HG02981 (cell line): Measurements from ENCODE around the gene NTMT1.

ENCODE experiments used
- ATAC-seq: cut with Tn5 transposase; IDR thresholded peaks from one replicate; pipeline ENCODE4 v1.9.1; 2021; ENCODE audit warnings: mild to moderate bottlenecking, moderate library complexity; ENCODE audit not compliant: unreplicated experiment

NTMT1 gene

DNA sequence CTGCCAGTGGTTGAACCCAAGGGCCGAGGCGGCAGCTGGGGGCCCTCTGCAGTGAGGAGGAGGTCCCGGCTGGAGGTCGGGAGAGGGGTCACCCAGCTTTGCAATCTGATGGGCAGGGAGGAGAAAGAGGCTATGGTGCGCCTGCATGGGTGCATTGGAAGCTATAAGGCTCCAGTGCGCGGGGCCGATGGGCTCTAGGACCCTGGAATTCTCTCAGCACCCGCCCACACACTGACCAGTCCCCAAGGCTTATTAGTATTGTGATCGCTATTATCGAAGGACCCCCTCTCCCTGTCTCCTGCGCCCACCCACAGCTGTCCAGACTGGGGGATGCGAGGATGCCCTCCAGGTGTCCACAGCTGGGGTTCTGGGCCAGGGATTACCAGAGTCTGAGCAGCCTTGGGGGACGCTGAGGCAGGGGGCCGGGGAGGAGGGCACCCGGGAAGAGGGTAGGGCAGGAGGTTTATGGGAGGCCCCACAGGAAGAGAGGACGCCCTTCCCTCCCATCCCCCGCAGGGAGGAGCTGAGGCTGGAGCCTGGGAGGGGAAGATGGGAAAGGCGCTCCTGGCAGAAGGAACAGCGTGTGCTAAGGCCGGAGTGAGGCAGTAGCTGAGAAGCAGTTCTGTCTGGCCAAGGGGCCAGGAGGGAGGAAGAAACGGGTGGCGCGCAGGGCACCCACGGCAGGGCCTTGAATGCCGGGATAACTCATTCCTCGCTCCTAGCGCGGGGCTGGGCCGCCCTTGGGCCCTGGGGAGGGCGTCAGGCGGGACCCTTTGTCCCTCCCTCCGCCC is 29.2 kb upstream of the NTMT1 start:
- no peak for ATAC-seq

DNA sequence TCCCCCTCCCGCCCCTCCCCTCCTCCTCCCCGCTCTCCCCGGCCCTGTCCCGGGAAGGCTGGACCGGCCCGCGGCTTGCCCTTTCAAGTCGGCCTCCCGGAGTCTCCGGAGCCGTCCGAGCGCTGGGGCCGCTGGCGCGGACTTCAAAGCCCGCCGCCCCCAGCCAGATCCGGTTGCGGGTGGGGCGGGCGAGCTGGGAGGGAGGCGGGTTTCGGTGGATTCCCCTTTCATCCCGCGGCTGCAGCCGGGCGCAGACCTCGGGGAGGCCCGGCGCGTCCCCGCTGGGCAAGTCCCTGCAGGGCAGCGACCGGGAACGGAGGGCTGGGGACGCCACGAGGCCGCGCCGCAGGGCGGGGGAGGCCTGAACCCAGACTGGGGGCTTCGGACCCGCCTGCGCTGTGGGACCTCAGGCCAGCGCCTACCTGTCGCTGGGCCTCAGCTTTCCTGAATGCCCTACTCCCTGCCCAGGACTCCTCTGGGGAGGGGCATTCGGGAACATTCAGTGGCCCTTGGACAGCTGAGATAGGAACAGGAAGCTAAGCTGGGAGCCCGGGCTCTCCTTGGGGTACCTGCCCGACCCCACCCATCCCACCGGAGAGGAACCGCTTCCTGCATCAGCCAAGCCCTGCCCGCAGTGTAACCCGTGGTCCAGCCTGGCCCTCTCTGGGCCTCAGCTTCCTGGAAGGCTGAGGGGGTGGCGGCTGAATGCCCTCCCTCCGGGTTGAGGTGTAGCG is 28.4 kb upstream of the NTMT1 start:
- ATAC-seq: no peak

- ATAC-seq: no peak
Measured at GRCh38 chr9:129598089-129598596, 27.8 kb upstream of the NTMT1 start.

DNA sequence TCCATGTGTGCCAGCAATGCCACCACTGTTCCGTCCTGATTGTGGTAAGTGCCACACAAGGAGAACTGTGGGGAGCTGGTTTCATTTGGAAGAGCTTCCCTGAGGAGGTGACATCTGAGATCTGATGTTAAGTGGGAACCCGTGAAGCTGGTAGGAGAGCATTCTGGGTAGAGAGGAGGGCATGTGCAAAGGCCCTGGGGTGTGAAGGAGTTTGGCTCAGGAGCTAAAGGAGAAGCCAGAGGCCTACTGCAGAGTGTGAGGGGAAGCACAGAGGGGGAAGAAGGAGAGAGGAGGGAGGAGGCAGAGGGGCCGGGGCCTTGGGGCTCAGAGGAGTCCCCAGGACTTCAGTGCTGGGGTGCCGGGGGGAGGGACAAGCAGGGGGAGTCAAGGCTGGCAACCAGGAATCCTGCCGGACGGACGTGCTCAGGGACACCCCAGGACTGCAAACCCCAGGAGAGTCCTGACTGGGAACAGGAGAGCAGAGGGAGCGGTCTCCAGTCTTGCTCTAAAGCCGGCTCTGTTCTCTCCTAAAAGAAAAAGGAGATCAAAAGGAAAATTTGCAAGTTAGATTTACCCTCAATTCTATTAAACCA is 24.8 kb upstream of the NTMT1 start:
- no peak for ATAC-seq

- ATAC-seq: no peak
Measured at GRCh38 chr9:129602598-129603415, 23.2 kb upstream of the NTMT1 start.

- ATAC-seq: no peak
Measured at GRCh38 chr9:129604056-129604765, 21.8 kb upstream of the NTMT1 start.

DNA sequence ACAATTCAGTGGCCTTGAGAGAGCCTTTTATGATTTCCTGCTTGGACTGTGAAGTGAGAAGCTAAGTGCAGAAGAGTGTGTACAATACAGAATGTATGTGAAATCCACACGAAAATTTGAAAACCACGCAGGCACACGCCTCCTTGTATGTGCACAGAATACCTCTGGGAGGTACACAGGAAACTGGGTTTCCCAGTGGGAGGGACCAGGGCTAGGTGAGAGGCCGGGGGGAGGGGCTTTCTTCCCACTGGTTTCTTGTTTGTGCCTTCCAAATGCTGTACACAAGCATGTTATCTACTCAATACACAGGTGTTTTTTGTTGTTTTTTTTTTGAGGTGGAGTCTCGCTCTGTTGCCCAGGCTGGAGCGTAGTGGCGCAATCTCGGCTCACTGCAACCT is 21.2 kb upstream of the NTMT1 start:
- ATAC-seq: no peak

DNA sequence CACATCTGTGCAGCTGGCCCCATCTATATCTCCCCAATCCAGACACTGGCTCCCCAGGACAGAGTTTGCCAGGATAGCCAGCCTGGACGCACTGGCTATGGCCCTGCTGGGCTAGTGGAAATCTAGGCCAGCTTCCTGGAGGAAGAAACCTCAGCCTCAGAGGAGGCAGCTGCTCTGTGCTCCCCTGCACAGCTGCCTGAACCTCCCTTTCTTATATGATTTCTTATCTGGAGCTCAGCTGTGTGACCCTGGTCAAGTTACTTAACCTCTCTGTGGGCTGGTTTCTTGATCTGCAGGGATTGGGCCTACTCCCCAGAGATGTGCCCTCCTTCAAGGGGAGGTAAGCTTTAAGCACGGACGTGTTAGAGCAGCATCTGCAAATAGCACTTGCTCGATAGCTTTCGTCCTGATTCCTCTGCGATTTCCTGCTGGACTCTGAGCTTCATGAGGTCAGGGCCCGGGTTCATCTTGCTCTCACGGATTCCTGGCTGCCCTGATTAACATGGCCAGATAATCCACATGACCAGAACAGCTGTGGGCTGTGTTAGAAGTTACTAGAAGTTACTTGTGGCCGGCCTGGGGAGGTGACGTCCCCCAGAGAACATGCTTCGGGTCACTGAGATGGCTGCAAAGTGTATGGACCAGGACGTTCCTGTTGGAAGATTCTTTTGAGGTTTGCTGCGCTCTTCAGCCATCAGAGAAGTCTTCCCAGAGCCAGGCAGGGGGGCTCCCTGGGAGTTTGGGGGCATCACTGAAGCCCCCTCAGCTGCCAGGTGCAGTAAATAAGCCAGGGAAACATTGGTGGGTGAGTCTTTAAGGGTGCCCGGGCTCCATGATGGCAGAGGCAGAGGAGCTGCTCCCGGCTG is 19.6 kb upstream of the NTMT1 start:
- ATAC-seq: no peak

DNA sequence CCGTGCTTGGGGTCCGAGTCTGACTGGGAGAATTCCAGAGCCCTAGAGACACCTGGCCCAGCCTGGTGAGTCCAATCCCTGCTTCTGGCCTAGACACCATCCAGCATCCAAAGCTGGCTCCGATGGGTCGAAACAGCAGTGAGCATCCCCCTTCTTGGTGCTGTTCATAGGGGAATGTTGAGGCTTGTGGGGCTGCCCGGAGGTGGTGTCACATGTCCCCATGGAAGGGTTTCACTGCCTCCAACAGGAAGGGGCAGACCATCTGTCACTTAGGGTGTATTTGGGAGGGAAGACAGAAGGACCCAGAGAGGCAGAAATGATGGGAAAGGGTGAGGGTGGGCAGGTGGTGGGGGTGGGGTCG is 19.0 kb upstream of the NTMT1 start:
- ATAC-seq: no peak

DNA sequence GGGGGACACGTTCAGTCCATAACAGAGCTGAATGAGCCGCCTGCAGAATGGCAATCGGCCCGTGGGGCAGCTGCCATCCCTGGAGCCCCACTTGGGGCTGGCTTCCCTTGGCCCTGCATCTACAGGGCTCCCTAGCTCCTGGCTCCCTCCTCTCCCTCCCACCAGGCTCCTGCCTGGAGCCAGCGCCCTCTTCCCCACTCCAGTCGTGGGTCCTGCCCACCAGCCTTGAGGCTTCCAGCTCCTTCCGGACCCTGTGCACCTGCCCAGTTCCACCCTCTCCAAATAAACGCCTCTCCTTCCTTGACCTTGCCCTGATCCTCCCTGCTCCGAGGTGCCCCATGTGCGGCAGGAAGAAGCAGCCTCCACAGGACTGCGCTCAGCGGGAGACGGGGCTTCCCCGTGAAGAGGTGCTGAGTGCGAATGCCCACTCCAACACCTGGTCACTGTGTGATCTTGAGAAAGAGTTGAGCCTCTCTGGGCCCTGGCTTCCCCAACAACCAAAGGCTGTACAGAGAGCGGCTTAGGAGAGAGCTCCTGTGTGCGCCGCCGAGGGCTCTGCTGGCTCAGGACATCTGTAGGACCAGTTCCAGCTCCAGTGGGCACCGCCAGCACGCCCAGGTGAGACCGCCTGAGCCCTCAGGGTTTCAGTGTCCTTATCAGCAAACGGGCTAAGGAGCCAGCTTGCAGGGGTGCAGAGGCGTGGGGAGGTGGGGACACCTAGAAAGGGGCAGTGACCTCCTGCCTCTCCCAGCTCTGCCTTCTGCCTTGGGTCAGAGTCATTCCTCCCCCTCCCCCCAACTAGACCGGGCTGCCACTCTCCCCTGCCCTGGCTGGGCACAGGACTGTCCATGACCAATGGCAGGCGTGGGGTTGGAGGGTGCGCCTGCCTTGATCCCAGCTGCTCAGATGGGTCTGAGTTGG is 17.1 kb upstream of the NTMT1 start:
- ATAC-seq: no peak

DNA sequence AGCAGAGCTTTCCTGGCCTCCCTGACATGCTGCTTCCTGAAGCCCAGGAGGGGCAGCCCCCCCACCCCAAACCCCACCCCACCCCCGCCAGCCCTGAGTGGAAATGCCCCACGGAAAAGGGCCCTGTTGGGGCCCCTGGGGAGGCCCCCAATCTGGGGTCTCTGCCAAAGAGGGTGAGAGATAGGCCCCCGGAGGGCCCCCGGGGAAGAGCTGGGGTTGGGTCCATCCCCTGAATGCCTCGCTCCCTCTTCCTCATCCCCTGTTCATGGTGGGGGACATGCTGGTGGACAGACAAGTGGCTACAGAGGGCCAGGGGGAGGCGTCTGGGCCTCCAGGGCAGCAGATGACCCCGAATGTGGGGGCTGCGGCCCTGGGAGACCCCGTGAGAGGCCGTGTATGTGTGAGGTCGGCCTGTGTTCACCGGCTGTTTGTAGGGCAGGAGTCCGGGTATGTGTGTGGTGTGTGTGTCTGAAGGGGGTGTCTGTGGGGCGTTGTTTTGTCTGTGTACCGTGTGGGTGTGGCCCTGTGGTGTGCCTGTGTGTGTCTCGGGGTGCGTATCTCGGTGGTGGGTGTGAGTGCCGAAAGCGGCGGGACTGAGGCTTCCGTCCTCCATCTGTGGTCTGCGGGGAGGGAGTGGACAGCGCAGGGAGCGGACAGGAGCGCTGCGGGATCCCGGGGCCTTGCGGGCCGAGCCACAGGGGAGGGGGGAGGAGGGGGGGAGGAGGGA is 16.3 kb upstream of the NTMT1 start:
- ATAC-seq: no peak

DNA sequence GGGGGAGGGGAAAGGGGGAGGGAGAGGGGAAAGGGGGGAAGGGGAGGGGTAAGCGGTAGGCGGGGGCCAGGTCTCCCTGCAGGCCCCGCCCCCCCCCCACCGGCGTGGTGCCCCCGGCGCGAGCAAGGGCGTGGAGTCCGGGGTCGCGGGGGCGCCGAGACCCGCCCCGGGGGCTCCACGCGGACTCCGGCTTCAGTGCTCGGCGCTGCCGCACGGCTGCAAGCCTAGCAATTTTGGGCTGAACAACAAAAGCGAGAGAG is 15.8 kb upstream of the NTMT1 start:
- ATAC-seq: no peak

DNA sequence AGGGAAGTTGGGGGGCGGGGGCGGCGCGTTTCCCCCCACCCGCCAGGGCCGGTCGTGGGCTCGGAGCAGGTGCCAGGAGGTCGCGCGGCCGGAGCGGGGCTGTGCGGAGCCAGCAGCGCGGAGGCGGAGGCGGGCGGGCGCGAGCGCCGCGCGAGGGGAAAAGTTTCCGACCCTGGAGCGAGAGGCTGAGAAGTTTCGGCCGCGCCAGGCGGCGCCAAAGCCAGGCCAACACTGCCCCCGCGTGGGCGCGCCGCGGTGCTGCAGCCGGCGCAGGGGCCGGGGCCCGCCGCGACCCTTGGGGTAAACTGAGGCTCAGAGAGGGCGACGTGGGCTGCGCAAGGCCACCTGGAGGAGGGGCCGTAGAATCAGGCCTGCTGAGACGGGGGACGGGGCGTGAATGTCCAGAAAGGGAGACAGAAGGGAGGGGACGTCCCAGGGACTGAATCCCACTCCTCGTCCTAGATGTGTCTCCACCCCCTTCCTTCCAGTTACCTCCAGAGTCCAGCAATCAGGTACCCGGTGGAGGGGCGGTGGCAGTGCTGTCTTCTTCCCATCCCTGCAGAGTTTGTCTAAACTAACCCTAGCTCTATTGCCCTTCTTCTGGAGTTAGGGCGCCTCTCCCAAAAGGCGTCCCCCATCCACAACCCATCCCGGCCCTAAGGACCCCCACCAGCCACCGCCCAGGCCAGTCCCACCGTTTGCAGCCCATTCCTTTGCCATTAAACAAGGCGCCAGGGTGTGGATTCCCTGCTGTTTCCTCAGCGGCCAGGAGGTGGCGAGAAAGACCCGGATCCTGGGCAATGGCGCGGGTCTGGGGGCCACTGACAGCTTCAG is 15.3 kb upstream of the NTMT1 start:
- no peak for ATAC-seq

- ATAC-seq: no peak
Measured at GRCh38 chr9:129611307-129611800, 14.6 kb upstream of the NTMT1 start.

DNA sequence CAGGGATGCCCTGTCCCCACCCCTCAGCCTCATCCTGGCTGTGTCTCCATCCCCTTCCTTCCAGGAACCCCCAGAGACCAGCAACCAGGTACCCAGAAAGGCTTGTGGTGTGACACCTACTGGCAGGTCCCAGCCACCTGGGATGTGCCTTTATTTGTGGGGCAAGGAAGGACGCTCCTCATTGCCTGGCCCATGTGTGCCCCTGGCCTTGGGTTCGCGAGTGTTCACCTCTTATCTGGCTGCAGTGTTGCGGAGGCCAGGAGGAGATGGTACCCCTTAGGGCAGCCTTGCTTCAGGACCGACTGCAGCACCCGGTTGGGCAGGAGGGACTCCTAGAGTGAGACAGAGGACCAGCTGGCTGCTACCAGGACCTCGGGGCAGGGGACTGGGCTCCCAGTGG is 13.8 kb upstream of the NTMT1 start:
- ATAC-seq: no peak

DNA sequence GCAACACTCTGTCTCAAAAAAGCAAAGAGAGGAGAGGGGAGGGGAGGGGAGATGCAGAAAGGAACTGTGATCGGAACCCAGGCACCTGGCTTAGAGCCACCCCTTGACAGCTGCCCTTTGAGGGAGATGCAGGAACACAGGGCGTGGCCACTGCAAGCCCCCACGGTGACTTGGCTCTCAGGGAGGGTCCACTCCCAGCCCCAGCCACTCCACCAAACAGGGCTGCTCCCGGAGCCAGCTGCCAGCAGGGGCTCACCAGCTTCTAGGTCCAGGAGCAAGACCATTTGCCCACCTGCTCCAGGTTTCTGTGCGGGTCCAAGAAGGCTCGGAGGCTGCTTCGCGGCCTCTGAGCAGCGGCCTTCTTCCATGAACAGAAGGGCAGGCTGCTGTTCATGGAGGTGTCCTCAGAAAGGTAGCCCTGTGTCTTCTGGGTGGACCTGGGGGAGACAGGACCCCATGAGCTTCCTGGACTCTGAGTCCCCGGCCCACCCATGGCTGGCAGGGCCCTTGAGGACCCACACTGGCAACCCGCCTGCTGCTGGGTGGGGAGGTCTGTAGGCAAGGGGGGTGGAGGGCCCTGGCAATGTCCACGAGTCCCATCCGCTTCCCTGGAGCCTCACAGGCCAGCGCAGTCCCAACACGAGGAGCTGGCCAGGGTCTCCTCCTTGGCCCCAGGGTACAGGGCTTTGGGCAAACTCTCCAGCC is 13.0 kb upstream of the NTMT1 start:
- no peak for ATAC-seq
